HG03565 (cell line): ENCODE measurements around the gene PNPO.
"Not testable (repeated sequence)": the region's sequence is repeated elsewhere in the genome, so short reads cannot be mapped to it uniquely, and the experiment has no call there.

Experiments
- ATAC-seq: cut with Tn5 transposase; IDR thresholded peaks from one replicate; pipeline ENCODE4 v1.9.1; 2021; ENCODE audit warnings: mild to moderate bottlenecking, moderate library complexity; ENCODE audit not compliant: unreplicated experiment

Gene PNPO

GRCh38 chr17:47970725-47971499 is 29.5 kb downstream of the PNPO start, which contains the start of gene CDK5RAP3:
CDK5RAP3 (plus strand) TSS chr17:47971113; CDS start chr17:47971147, 34 bp downstream.
- peak; percentile 93 for ATAC-seq

- no peak for ATAC-seq
These were observed 32.2 kb downstream of the PNPO start for GRCh38 chr17:47973541-47973940.

GRCh38 chr17:47975189-47975822 is 33.9 kb downstream of the PNPO start:
- no peak for ATAC-seq

GRCh38 chr17:47975823-47976205 is 34.4 kb downstream of the PNPO start:
- no peak for ATAC-seq

- ATAC-seq, result no peak
These were observed 37.0 kb downstream of the PNPO start for GRCh38 chr17:47978324-47978723.

GRCh38 chr17:47980541-47980940 is 39.2 kb downstream of the PNPO start:
- ATAC-seq, result no peak

- no peak for ATAC-seq
These were observed 40.1 kb downstream of the PNPO start for GRCh38 chr17:47981462-47981861.

GRCh38 chr17:47982091-47982617 is 40.8 kb downstream of the PNPO start:
- no peak for ATAC-seq

- no peak for ATAC-seq
These were observed 41.4 kb downstream of the PNPO start for GRCh38 chr17:47982645-47983390.

GRCh38 chr17:47983492-47984223 is 42.3 kb downstream of the PNPO start:
- no peak for ATAC-seq

- ATAC-seq, result no peak
These were observed 45.1 kb downstream of the PNPO start for GRCh38 chr17:47986520-47986919.

- no peak for ATAC-seq
These were observed 46.0 kb downstream of the PNPO start for GRCh38 chr17:47987240-47987835.

GRCh38 chr17:47988445-47988844 is 47.1 kb downstream of the PNPO start:
- not testable (repeated sequence) for ATAC-seq

GRCh38 chr17:47989159-47989558 is 47.8 kb downstream of the PNPO start:
- no peak for ATAC-seq

GRCh38 chr17:47989700-47990099 is 48.3 kb downstream of the PNPO start:
- no peak for ATAC-seq

GRCh38 chr17:47990962-47991731 is 49.8 kb downstream of the PNPO start:
- ATAC-seq, result no peak

- no peak for ATAC-seq
These were observed 50.8 kb downstream of the PNPO start for GRCh38 chr17:47992216-47992615.

GRCh38 chr17:47993031-47993564 is 51.7 kb downstream of the PNPO start:
- no peak for ATAC-seq

- no peak for ATAC-seq
These were observed 52.6 kb downstream of the PNPO start for GRCh38 chr17:47993964-47994363.
